Activated CD4-positive, alpha-beta T cell treated with anti-CD3 and anti-CD28 coated beads for 36 hours (primary cell): ENCODE measurements around the gene ZNF48. TPM values are rescaled to one million over a fixed set of nuclear protein-coding genes. Genes with fewer than 3 reads are reported as not detected.

ENCODE experiments used
- ATAC-seq: fragments of 200-7000 bp; cut with Tn5 transposase; one replicate; pipeline ENCODE4 v1.10.0; 2021; ENCODE audit warnings: mild to moderate bottlenecking, moderate library complexity
- CTCF ChIA-PET: fragments of 350-600 bp; sonication (Branson Sonifier 250); formaldehyde crosslinking; loops from one replicate; lab custom pipeline; 2021; ENCODE audit warnings: antibody characterized with exemption; lab: Charles Lee
- POLR2A ChIA-PET: fragments of 350-600 bp; sonication (Branson Sonifier 250); formaldehyde crosslinking; loops from one replicate; lab custom pipeline; 2021; ENCODE audit warnings: antibody characterized with exemption, inconsistent platforms; lab: Charles Lee
- DNase-seq: peaks from one replicate; pipeline ENCODE4 v3.0.0-alpha.2; 2020
- H3K27ac Mint-ChIP-seq: one replicate; pipeline ENCODE4 v1.8.0; 2021; ENCODE audit warnings: mixed read lengths
- H3K27me3 Mint-ChIP-seq: one replicate; pipeline ENCODE4 v1.8.0; 2021; ENCODE audit warnings: mixed read lengths
- H3K36me3 Mint-ChIP-seq: one replicate; pipeline ENCODE4 v1.8.0; 2021; ENCODE audit warnings: low read depth, mixed read lengths
- H3K4me1 Mint-ChIP-seq: one replicate; pipeline ENCODE4 v1.8.0; 2021; ENCODE audit warnings: mixed read lengths
- H3K4me3 Mint-ChIP-seq: one replicate; pipeline ENCODE4 v1.8.0; 2021; ENCODE audit warnings: mild to moderate bottlenecking, moderate library complexity, mixed read lengths
- H3K9me3 Mint-ChIP-seq: one replicate; pipeline ENCODE4 v1.8.0; 2021; ENCODE audit warnings: low read depth, mixed read lengths
- intact Hi-C, 2 experiments: fragments of 100-400 bp; cut with DNase I in 1 of 2; cut with micrococcal nuclease in 1 of 2; formaldehyde crosslinking; loops; one replicate each; pipeline versions ENCODE4 v1.14.2 to v1.15.1; 2022 to 2024; cut with DNase I, micrococcal nuclease
- total RNA-seq, 2 experiments: library from RNA; stranded (reverse); gene quantifications; one replicate each; pipeline ENCODE4 v1.2.3, GENCODE V29; 2021

The ZNF48 gene
- total RNA-seq, 2 experiments from 2014 or later = 10.6 to 11.0 TPM

- POLR2A ChIA-PET = interaction anchor here (0.6 to 0.7 kb wide), 3 partner anchors 9 to 322 kb away, joined by 3 to 4 read pairs (median 4); no protein-coding TSS in a partner anchor
- peaks cover 44% of the 10 kb centered on the region for H3K4me1 Mint-ChIP-seq
- peaks cover 30% of the 10 kb centered on the region for H3K36me3 Mint-ChIP-seq
- no peaks in the 10 kb centered on the region for H3K27me3 Mint-ChIP-seq
- peak; percentile 87 for ATAC-seq
- peak; percentile 100 for DNase-seq
- CTCF ChIA-PET = interaction anchor here (0.7 to 1.7 kb wide), 3 partner anchors 29 to 44 kb away, joined by 3 to 4 read pairs (median 3); partner anchors contain the start of gene ZNF771
- H3K27ac Mint-ChIP-seq = peak overlapping the region; percentile 99
- H3K4me3 Mint-ChIP-seq = peak overlapping the region; percentile 99
- H3K9me3 Mint-ChIP-seq = no peaks in the 10 kb centered on the region
- intact Hi-C loops = loop anchor here (1.0 to 10.0 kb wide), 13 partner anchors 8 to 1554 kb away; partner anchors contain the start of genes TBC1D10B (in 2 of the 2), ALDOA (in 1 of the 2), ATXN2L (in 1 of the 2) and CD2BP2 (in 1 of the 2)
Measured at GRCh38 chr16:30378236-30379157, 16.7 kb upstream of the ZNF48 start.

- peaks cover 30% of the 10 kb centered on the region for H3K36me3 Mint-ChIP-seq
- CTCF ChIA-PET = interaction anchor here (1.7 kb wide), 1 partner anchor 28 kb away, joined by 3 read pairs; the partner anchor contains the start of gene ZNF771
- peak overlapping the region; percentile 99 for H3K4me3 Mint-ChIP-seq
- H3K27me3 Mint-ChIP-seq = no peaks in the 10 kb centered on the region
- POLR2A ChIA-PET = no interaction called here
- ATAC-seq (no peak), DNase-seq (peak; percentile 26)
- peaks cover 49% of the 10 kb centered on the region for H3K4me1 Mint-ChIP-seq
- H3K27ac Mint-ChIP-seq = peak overlapping the region; percentile 99
- H3K9me3 Mint-ChIP-seq = no peaks in the 10 kb centered on the region
- intact Hi-C loops = loop anchor here (2.0 to 10.0 kb wide), 5 partner anchors 16 to 1554 kb away; partner anchors contain the start of genes ATXN2L (in 1 of the 2), FUS (in 1 of the 2), ITGAL (in 1 of the 2) and PAGR1 (in 1 of the 2)
Measured at GRCh38 chr16:30379158-30379783, 15.9 kb upstream of the ZNF48 start.

- no peak for ATAC-seq
- ChIA-PET CTCF (interaction anchor here (0.7 to 1.3 kb wide), 2 partner anchors 53 to 218 kb away, joined by 3 to 4 read pairs; no protein-coding TSS in a partner anchor), POLR2A (no interaction called here)
- H3K36me3 Mint-ChIP-seq = peaks cover 30% of the 10 kb centered on the region
- DNase-seq = no peak
- H3K9me3 Mint-ChIP-seq = no peaks in the 10 kb centered on the region
- peak overlapping the region; percentile 99 for H3K27ac Mint-ChIP-seq
- H3K4me3 Mint-ChIP-seq = peak overlapping the region; percentile 99
- H3K27me3 Mint-ChIP-seq = no peaks in the 10 kb centered on the region
- peaks cover 49% of the 10 kb centered on the region for H3K4me1 Mint-ChIP-seq
- intact Hi-C loops = no loop called here
Measured at GRCh38 chr16:30380072-30380802, 15.0 kb upstream of the ZNF48 start.

GRCh38 chr16:30380803-30381208 is 14.4 kb upstream of the ZNF48 start:
- ChIA-PET POLR2A (no interaction called here), CTCF (interaction anchor here (0.7 to 1.3 kb wide), 3 partner anchors 10 to 218 kb away, joined by 3 to 4 read pairs (median 3); no protein-coding TSS in a partner anchor)
- intact Hi-C loops = no loop called here
- H3K9me3 Mint-ChIP-seq = no peaks in the 10 kb centered on the region
- H3K4me1 Mint-ChIP-seq = peaks cover 51% of the 10 kb centered on the region
- H3K36me3 Mint-ChIP-seq = peaks cover 30% of the 10 kb centered on the region
- no peak for DNase-seq
- no peaks in the 10 kb centered on the region for H3K27me3 Mint-ChIP-seq
- ATAC-seq = no peak
- peak overlapping the region; percentile 98 for H3K27ac Mint-ChIP-seq
- H3K4me3 Mint-ChIP-seq = peak overlapping the region; percentile 84

DNA sequence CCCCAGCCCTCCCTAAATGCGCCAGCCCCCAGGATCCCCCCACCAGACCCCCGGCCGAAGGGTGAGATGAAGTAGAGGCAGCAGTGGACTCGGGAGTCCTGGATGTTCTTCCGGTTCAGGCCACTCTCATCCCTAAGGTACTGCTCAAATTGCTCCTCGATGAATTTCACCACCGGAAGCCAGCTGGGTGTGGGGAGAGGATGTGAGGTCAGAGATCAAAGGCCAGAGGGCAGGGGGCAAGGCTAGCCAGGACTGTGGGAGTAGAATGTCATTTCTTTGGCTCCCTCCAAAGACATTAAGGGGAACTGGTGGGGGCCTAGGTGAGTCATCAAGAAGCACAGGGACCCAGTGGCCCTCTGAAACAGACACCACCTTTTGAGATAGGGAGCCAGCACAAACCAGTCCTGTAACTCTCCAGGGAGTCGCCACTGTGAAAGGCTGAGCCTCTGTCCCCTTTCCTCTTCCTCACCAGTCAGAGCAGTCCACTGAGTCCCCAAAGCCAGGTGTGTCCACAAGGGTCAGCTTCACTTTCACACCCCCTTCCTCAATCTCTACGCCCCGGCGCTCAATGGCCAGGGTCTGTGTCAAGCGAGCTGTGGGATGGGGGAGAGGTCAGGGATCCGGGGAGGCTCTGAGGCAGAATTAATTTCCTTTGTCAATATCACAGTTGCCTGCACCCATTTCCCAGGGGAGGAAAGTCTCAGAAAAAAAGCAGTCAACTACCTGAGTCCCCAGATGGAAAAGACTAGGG is 13.8 kb upstream of the ZNF48 start:
- Mint-ChIP-seq H3K4me1 (peaks cover 51% of the 10 kb centered on the region), H3K27me3 (no peaks in the 10 kb centered on the region), H3K27ac (peak overlapping the region; percentile 98), H3K4me3 (peak overlapping the region; percentile 84), H3K36me3 (peaks cover 30% of the 10 kb centered on the region), H3K9me3 (no peaks in the 10 kb centered on the region)
- DNase-seq (peak; percentile 64), ATAC-seq (no peak)
- intact Hi-C loops = loop anchor here (1.0 to 2.0 kb wide), 3 partner anchors 14 to 27 kb away; partner anchors contain the start of genes ZNF48 (in 1 of the 2) and ZNF771 (in 1 of the 2)
- ChIA-PET CTCF (interaction anchor here (0.5 to 1.9 kb wide), 6 partner anchors 11 to 313 kb away, joined by 3 to 8 read pairs (median 4); partner anchors contain the start of gene DCTPP1), POLR2A (interaction anchor here (1.5 kb wide), 1 partner anchor 36 kb away, joined by 8 read pairs; no protein-coding TSS in a partner anchor)

- intact Hi-C loops = loop anchor here (1.0 to 2.0 kb wide), 3 partner anchors 13 to 27 kb away; partner anchors contain the start of genes ZNF48 (in 1 of the 2) and ZNF771 (in 1 of the 2)
- Mint-ChIP-seq H3K36me3 (peaks cover 30% of the 10 kb centered on the region), H3K27me3 (no peaks in the 10 kb centered on the region), H3K27ac (peak within 1 kb of the TSS; percentile 98), H3K4me3 (peak within 1 kb of the TSS; percentile 84), H3K4me1 (peaks cover 47% of the 10 kb centered on the region), H3K9me3 (no peaks in the 10 kb centered on the region)
- ATAC-seq (peak; percentile 50), DNase-seq (peak; percentile 89)
- ChIA-PET POLR2A (interaction anchor here (0.6 to 1.5 kb wide), 8 partner anchors 9 to 277 kb away, joined by 3 to 8 read pairs (median 4); partner anchors contain the start of genes DCTPP1 and ZNF771), CTCF (interaction anchor here (0.5 to 2.5 kb wide), 12 partner anchors 11 to 431 kb away, joined by 3 to 18 read pairs (median 4); partner anchors contain the start of genes DCTPP1, TBC1D10B and ZNF48)
Measured at GRCh38 chr16:30382111-30382881, 12.9 kb upstream of the ZNF48 start, which contains the start of gene SEPTIN1. TSS of gene SEPTIN1 (minus strand) at chr16:30382561. CDS start at chr16:30382542, 19 bp downstream.

GRCh38 chr16:30383521-30383920 is 11.7 kb upstream of the ZNF48 start:
- peak overlapping the region; percentile 84 for H3K4me3 Mint-ChIP-seq
- no peak for DNase-seq
- ChIA-PET CTCF (interaction anchor here (1.3 to 2.5 kb wide), 7 partner anchors 12 to 232 kb away, joined by 3 to 18 read pairs (median 8); partner anchors contain the start of genes DCTPP1, TBC1D10B and ZNF48), POLR2A (interaction anchor here (1.1 to 1.4 kb wide), 2 partner anchors 24 to 46 kb away, joined by 3 to 6 read pairs; partner anchors contain the start of genes DCTPP1 and ZNF771)
- no peaks in the 10 kb centered on the region for H3K27me3 Mint-ChIP-seq
- H3K4me1 Mint-ChIP-seq = peaks cover 45% of the 10 kb centered on the region
- peaks cover 26% of the 10 kb centered on the region for H3K36me3 Mint-ChIP-seq
- no peaks in the 10 kb centered on the region for H3K9me3 Mint-ChIP-seq
- intact Hi-C loops = loop anchor here in 1 of 2 experiments (2.0 kb wide), 1 partner anchor 25 kb away; no protein-coding TSS in a partner anchor
- H3K27ac Mint-ChIP-seq = peak overlapping the region; percentile 98
- ATAC-seq = no peak

- ATAC-seq (peak; percentile 6), DNase-seq (no peak)
- peak overlapping the region; percentile 81 for H3K4me3 Mint-ChIP-seq
- peak overlapping the region; percentile 39 for H3K27ac Mint-ChIP-seq
- ChIA-PET POLR2A (interaction anchor here (1.7 kb wide), 1 partner anchor 13 kb away, joined by 8 read pairs; the partner anchor contains the start of gene ZNF771), CTCF (interaction anchor here (0.5 to 3.0 kb wide), 7 partner anchors 12 to 316 kb away, joined by 3 to 18 read pairs (median 5); partner anchors contain the start of genes ITGAL, SEPTIN1 and ZNF771)
- H3K9me3 Mint-ChIP-seq = no peaks in the 10 kb centered on the region
- H3K27me3 Mint-ChIP-seq = no peaks in the 10 kb centered on the region
- intact Hi-C loops = loop anchor here (1.0 to 2.0 kb wide), 5 partner anchors 12 to 39 kb away; partner anchors contain the start of genes CD2BP2 (in 1 of the 2), SEPTIN1 (in 1 of the 2) and ZNF771 (in 1 of the 2)
- H3K36me3 Mint-ChIP-seq = peaks cover 17% of the 10 kb centered on the region
- H3K4me1 Mint-ChIP-seq = peaks cover 23% of the 10 kb centered on the region
Measured at GRCh38 chr16:30394592-30395154, 547 bp upstream of the ZNF48 start.
